HCT116 (cell line): Measurements from ENCODE around the gene TSKU. TPM values are rescaled to one million over a fixed set of nuclear protein-coding genes. Genes with fewer than 3 reads are reported as not detected.
A peak's percentile ranks its signal among the peaks of the same experiment; 100 is the strongest.
"Not testable (repeated sequence)": the region's sequence is repeated elsewhere in the genome, so short reads cannot be mapped to it uniquely, and the experiment has no call there.

Source experiments
- ATAC-seq: fragments of 200-7000 bp; cut with Tn5 transposase; 2 replicates; pipeline ENCODE4 v1.9.1; 2020; ENCODE audit warnings: mild to moderate bottlenecking, moderate library complexity
- BruUV-seq: library from RNA; stranded (reverse); fragments of 400-500 nt; replicated peaks from 2 replicates; lab custom pipeline; 2021; lab: Mats Ljungman, UMichigan
- CTCF ChIA-PET: fragments of 300-600 bp; sonication (Branson Sonifier 250); formaldehyde crosslinking; loops from one replicate; lab custom pipeline; 2021; ENCODE audit warnings: antibody characterized with exemption; lab: Charles Lee
- POLR2A ChIA-PET: fragments of 300-600, 350-600 bp; sonication (Branson Sonifier 250); formaldehyde crosslinking; loops from one replicate; lab custom pipeline; 2021; ENCODE audit warnings: antibody characterized with exemption; lab: Charles Lee
- RAD21 ChIA-PET, 2 experiments: fragments of 300-600 bp; sonication (Branson Sonifier 250); formaldehyde crosslinking; loops; one replicate each; lab custom pipeline; 2023; ENCODE audit warnings: low total read pairs in 2 of 2; ENCODE audit not compliant: uncharacterized antibody in 2 of 2, unreplicated experiment in 2 of 2, low non-redundant PET in 1 of 2; lab: Charles Lee
- DNase-seq: peaks from one replicate; pipeline ENCODE4 v3.0.0-alpha.2; 2010; ENCODE audit warnings: low read depth, low spot score
- H2AFZ ChIP-seq: fragments of 200-600 bp; shearing (Covaris generic), sonication (generic); 2 replicates; pipeline ENCODE4 v1.6.1; 2017; ENCODE audit warnings: low read depth, mixed run types, mixed read lengths, antibody characterized with exemption, low read length; ENCODE audit not compliant: poor library complexity, severe bottlenecking
- H3K27ac ChIP-seq: 2 replicates; pipeline ENCODE4 v1.5.1; 2012; ENCODE audit warnings: low read depth, low read length
- H3K27me3 ChIP-seq: fragments of 200-600 bp; sonication (generic); 2 replicates; pipeline ENCODE4 v1.6.1; 2016; ENCODE audit warnings: mixed run types, low read length, mixed read lengths; ENCODE audit not compliant: insufficient read depth
- H3K36me3 ChIP-seq, 2 experiments: fragments of 200-500 bp in 1 of 2; fragments of 200-600 bp in 1 of 2; sonication (Bioruptor generic) in 1 of 2; sonication (generic) in 1 of 2; 2 replicates each; pipeline versions ENCODE4 v1.5.1 to v1.6.1; 2014 to 2016; ENCODE audit warnings: low read length in 2 of 2, inconsistent platforms in 1 of 2, mixed read lengths in 1 of 2, mixed run types in 1 of 2; ENCODE audit not compliant: insufficient read depth in 2 of 2, control insufficient read depth in 1 of 2
- H3K4me1 ChIP-seq, 2 experiments: fragments of 200-600 bp in 1 of 2; sonication (generic) in 1 of 2; 2 replicates each; pipeline versions ENCODE4 v1.5.1 to v1.6.1; 2012 to 2017; ENCODE audit warnings: low read length in 2 of 2, inconsistent platforms in 1 of 2, mild to moderate bottlenecking in 1 of 2, mixed read lengths in 1 of 2, mixed run types in 1 of 2, moderate library complexity in 1 of 2; ENCODE audit not compliant: insufficient read depth in 2 of 2, control insufficient read depth in 1 of 2
- H3K4me2 ChIP-seq: fragments of 200-600 bp; sonication (generic); 2 replicates; pipeline ENCODE4 v1.6.1; 2017; ENCODE audit warnings: mixed run types, low read length, mixed read lengths
- H3K4me3 ChIP-seq, 2 experiments: fragments of 200-600 bp in 1 of 2; sonication (generic) in 1 of 2; replicated peaks in 1 of 2; 2 replicates each; pipeline ENCODE4 v1.5.1; 2011 to 2016; ENCODE audit warnings: low read length in 2 of 2, control low read depth in 1 of 2, low read depth in 1 of 2, mild to moderate bottlenecking in 1 of 2, mixed read lengths in 1 of 2, mixed run types in 1 of 2
- H3K79me2 ChIP-seq: fragments of 200-600 bp; sonication (generic); 2 replicates; pipeline ENCODE4 v1.6.1; 2017; ENCODE audit warnings: mild to moderate bottlenecking, mixed run types, low read length, moderate library complexity, mixed read lengths; ENCODE audit not compliant: insufficient read depth
- H3K9ac ChIP-seq: fragments of 200-600 bp; sonication (generic); 2 replicates; pipeline ENCODE4 v1.6.1; 2016; ENCODE audit warnings: low read length, mixed read lengths
- H3K9me2 ChIP-seq: fragments of 200-600 bp; sonication (generic), shearing (Covaris generic); 2 replicates; pipeline ENCODE4 v1.6.1; 2017; ENCODE audit warnings: mixed run types, mild to moderate bottlenecking, moderate library complexity; ENCODE audit not compliant: insufficient read depth
- H3K9me3 ChIP-seq, 2 experiments: fragments of 200-500 bp in 1 of 2; fragments of 200-600 bp in 1 of 2; sonication (Bioruptor generic) in 1 of 2; sonication (generic) in 1 of 2; 2 replicates each; pipeline ENCODE4 v1.6.1; 2014 to 2017; ENCODE audit warnings: low read length in 2 of 2, mixed read lengths in 2 of 2, inconsistent platforms in 1 of 2, low read depth in 1 of 2, mild to moderate bottlenecking in 1 of 2, mixed run types in 1 of 2, moderate library complexity in 1 of 2; ENCODE audit not compliant: control insufficient read depth in 1 of 2, insufficient read depth in 1 of 2
- H4K20me1 ChIP-seq: fragments of 200-600 bp; sonication (generic), shearing (Covaris generic); 2 replicates; pipeline ENCODE4 v1.6.1; 2017; ENCODE audit warnings: mixed run types, mild to moderate bottlenecking, moderate library complexity; ENCODE audit not compliant: insufficient read depth
- CBX3 ChIP-seq: IDR thresholded peaks from 2 replicates; pipeline ENCODE4 v1.6.1; 2012; ENCODE audit warnings: low read depth
- CEBPB ChIP-seq: IDR thresholded peaks from 2 replicates; pipeline ENCODE4 v1.6.1; 2012; ENCODE audit warnings: low read depth
- EGR1 ChIP-seq: IDR thresholded peaks from 2 replicates; pipeline ENCODE4 v1.6.1; 2012; ENCODE audit warnings: low read depth
- MAX ChIP-seq: IDR thresholded peaks from 2 replicates; pipeline ENCODE4 v1.6.1; 2012
- POLR2A ChIP-seq: IDR thresholded peaks from 2 replicates; pipeline ENCODE4 v1.7.0; 2011; ENCODE audit warnings: borderline replicate concordance; ENCODE audit not compliant: insufficient read depth, insufficient read length; ENCODE audit errors: extremely low read depth
- RAD21 ChIP-seq: IDR thresholded peaks from 2 replicates; pipeline ENCODE4 v1.6.1; 2012; ENCODE audit warnings: low read depth, mild to moderate bottlenecking
- SRF ChIP-seq: IDR thresholded peaks from 2 replicates; pipeline ENCODE4 v1.6.1; 2012; ENCODE audit warnings: low read depth
- TCF7L2 ChIP-seq: IDR thresholded peaks from 2 replicates; pipeline ENCODE4 v1.7.0; 2011; ENCODE audit warnings: borderline replicate concordance, inconsistent platforms; ENCODE audit not compliant: insufficient read depth, insufficient read length; ENCODE audit errors: extremely low read depth
- YY1 ChIP-seq: IDR thresholded peaks from 2 replicates; pipeline ENCODE4 v1.6.1; 2011; ENCODE audit warnings: low read length, low read depth, moderate library complexity, mild to moderate bottlenecking; ENCODE audit not compliant: insufficient replicate concordance; ENCODE audit errors: extremely low read depth
- intact Hi-C: fragments of 100-400 bp; cut with micrococcal nuclease; formaldehyde crosslinking; loops from 2 replicates; pipeline ENCODE4 v1.10.0; 2022
- total RNA-seq: library from RNA; stranded (reverse); gene quantifications from one replicate; pipeline ENCODE4 v1.2.1, GENCODE V29; 2021; ENCODE audit not compliant: unreplicated experiment
- TF ChIP-seq, protein P1 (sequence below): IDR thresholded peaks from 2 replicates; pipeline ENCODE4 v1.6.1; 2011; ENCODE audit warnings: mild to moderate bottlenecking, low read length, moderate library complexity; ENCODE audit not compliant: insufficient replicate concordance; ENCODE audit errors: extremely low read depth

TSKU gene
- total RNA-seq, 1 experiment from 2014 or later = 21.9 TPM

DNA sequence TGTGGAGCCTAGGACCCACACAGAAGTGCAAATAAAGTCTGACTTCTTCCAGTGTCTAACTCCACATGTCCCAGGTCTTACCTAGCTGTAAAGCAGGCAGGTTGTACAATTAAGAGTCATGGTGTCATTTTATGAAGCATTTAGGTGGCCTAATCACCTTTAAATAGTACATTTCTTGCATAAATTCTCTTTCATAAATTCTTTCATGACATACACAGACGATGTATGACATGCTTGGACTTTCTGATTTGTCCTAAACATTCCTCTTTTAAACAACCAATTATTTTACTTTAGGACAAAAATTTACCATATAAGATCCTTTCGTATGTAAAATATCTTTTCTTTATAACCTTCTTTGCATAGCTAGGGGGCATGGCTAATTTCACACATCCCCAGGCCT, 31.3 kb downstream of the TSKU start:
- H3K9me3 ChIP-seq = peaks cover 0 to 9% of the 10 kb centered on the region in 2 experiments; a peak in 2 of 4 replicates
- H3K9me2 ChIP-seq = no peaks in the 10 kb centered on the region
- ChIA-PET CTCF (no interaction called here), RAD21 (no interaction called here), POLR2A (no interaction called here)
- no peak overlapping the region for H3K9ac ChIP-seq
- H3K79me2 ChIP-seq = no peaks in the 10 kb centered on the region
- ATAC-seq = no peak
- no peak overlapping the region for H3K27ac ChIP-seq
- H4K20me1 ChIP-seq = no peaks in the 10 kb centered on the region
- TF ChIP-seq YY1 (no peak), CEBPB (no peak), MAX (no peak), POLR2A (no peak), TCF7L2 (no peak), EGR1 (no peak), RAD21 (no peak), SRF (no peak)
- TF ChIP-seq, protein P1, sequence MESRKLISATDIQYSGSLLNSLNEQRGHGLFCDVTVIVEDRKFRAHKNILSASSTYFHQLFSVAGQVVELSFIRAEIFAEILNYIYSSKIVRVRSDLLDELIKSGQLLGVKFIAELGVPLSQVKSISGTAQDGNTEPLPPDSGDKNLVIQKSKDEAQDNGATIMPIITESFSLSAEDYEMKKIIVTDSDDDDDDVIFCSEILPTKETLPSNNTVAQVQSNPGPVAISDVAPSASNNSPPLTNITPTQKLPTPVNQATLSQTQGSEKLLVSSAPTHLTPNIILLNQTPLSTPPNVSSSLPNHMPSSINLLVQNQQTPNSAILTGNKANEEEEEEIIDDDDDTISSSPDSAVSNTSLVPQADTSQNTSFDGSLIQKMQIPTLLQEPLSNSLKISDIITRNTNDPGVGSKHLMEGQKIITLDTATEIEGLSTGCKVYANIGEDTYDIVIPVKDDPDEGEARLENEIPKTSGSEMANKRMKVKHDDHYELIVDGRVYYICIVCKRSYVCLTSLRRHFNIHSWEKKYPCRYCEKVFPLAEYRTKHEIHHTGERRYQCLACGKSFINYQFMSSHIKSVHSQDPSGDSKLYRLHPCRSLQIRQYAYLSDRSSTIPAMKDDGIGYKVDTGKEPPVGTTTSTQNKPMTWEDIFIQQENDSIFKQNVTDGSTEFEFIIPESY = no peak
- no peaks in the 10 kb centered on the region for H3K36me3 ChIP-seq
- H2AFZ ChIP-seq = no peak overlapping the region
- no peak for DNase-seq
- intact Hi-C loops = loop anchor here (5.0 kb wide), 1 partner anchor 218 kb away; the partner anchor contains the start of gene B3GNT6
- H3K27me3 ChIP-seq = no peaks in the 10 kb centered on the region
- H3K4me3 ChIP-seq = no peak overlapping the region
- H3K4me2 ChIP-seq = no peak overlapping the region
- no peaks in the 10 kb centered on the region for H3K4me1 ChIP-seq
- BruUV-seq = no TSS peak

- H3K9ac ChIP-seq, H3K79me2 ChIP-seq, RAD21 ChIA-PET, H3K4me2 ChIP-seq, CTCF ChIA-PET, POLR2A ChIA-PET, H3K4me3 ChIP-seq, H3K27ac ChIP-seq, H3K9me3 ChIP-seq, DNase-seq, H3K27me3 ChIP-seq, ATAC-seq, intact Hi-C loops, H3K4me1 ChIP-seq, H2AFZ ChIP-seq, H4K20me1 ChIP-seq, H3K9me2 ChIP-seq, BruUV-seq, H3K36me3 ChIP-seq: not testable (repeated sequence)
- TF ChIP-seq CBX3 = peak; percentile 83
These were observed 32.5 kb downstream of the TSKU start for GRCh38 chr11:76815678-76816077.
